Smooth muscle cell (in vitro differentiated cells): Measurements from ENCODE around the gene SIAH1. TPM values are rescaled to one million over a fixed set of nuclear protein-coding genes. Genes with fewer than 3 reads are reported as not detected.
A peak's percentile ranks its signal among the peaks of the same experiment; 100 is the strongest.

ENCODE experiments used
- DNase-seq: peaks from one replicate; lab custom pipeline; 2025; ENCODE audit not compliant: unreplicated experiment; lab: John Stamatoyannopoulos, UW
- H2AFZ ChIP-seq: fragments of 200-600 bp; sonication (generic); 2 replicates; pipeline ENCODE4 v1.6.0; 2016; ENCODE audit warnings: antibody characterized with exemption, low read depth, mild to moderate bottlenecking
- H3F3A ChIP-seq: fragments of 200-600 bp; sonication (generic); 2 replicates; pipeline ENCODE4 v1.6.0; 2017; ENCODE audit warnings: antibody characterized with exemption, low read depth
- H3K27ac ChIP-seq: fragments of 200-600 bp; sonication (generic); 2 replicates; pipeline ENCODE4 v1.5.1; 2016; ENCODE audit warnings: low read depth, mild to moderate bottlenecking
- H3K27me3 ChIP-seq: fragments of 200-600 bp; sonication (generic); 2 replicates; pipeline ENCODE4 v1.6.1; 2016; ENCODE audit warnings: low read depth, mild to moderate bottlenecking
- H3K36me3 ChIP-seq: fragments of 200-600 bp; sonication (generic); 2 replicates; pipeline ENCODE4 v1.5.1; 2016; ENCODE audit warnings: low read depth
- H3K4me1 ChIP-seq: fragments of 200-600 bp; sonication (generic); 2 replicates; pipeline ENCODE4 v1.5.1; 2016; ENCODE audit warnings: low read depth
- H3K4me2 ChIP-seq: fragments of 200-600 bp; sonication (generic); 2 replicates; pipeline ENCODE4 v1.6.0; 2016; ENCODE audit warnings: mild to moderate bottlenecking
- H3K4me3 ChIP-seq: fragments of 200-600 bp; sonication (generic); 2 replicates; pipeline ENCODE4 v1.5.1; 2016; ENCODE audit warnings: mild to moderate bottlenecking
- H3K79me2 ChIP-seq: fragments of 200-600 bp; sonication (generic); 2 replicates; pipeline ENCODE4 v1.6.0; 2016; ENCODE audit warnings: low read depth, mild to moderate bottlenecking
- H3K9ac ChIP-seq: fragments of 200-600 bp; sonication (generic); 2 replicates; pipeline ENCODE4 v1.6.0; 2016; ENCODE audit warnings: low read depth
- H3K9me3 ChIP-seq: fragments of 200-600 bp; sonication (generic); replicated peaks from 2 replicates; pipeline ENCODE4 v1.5.1; 2016; ENCODE audit warnings: low read depth
- H4K20me1 ChIP-seq: fragments of 200-600 bp; sonication (generic); 2 replicates; pipeline ENCODE4 v1.6.0; 2016; ENCODE audit warnings: low read depth
- CTCF ChIP-seq: fragments of 200-600 bp; sonication (generic); IDR thresholded peaks from 2 replicates; pipeline ENCODE4 v1.5.1; 2017; ENCODE audit warnings: borderline replicate concordance, mild to moderate bottlenecking, antibody characterized with exemption; ENCODE audit not compliant: insufficient read depth, poor library complexity, severe bottlenecking
- WGBS: methylation state at CpG from one replicate; pipeline ENCODE4 v1.1.7; 2016; ENCODE audit warnings: low lambda C conversion rate; 5-methylcytosine and 5-hydroxymethylcytosine counted together
- polyA plus RNA-seq: library from polyadenylated mRNA; unstranded; fragments of >200 nt; fragmentation: Nextera tagmentation; extraction: Ambion mirVana; gene quantifications from 2 replicates; pipeline ENCODE4 v1.2.1, GENCODE V29; 2016
- total RNA-seq: library from RNA; depleted of rRNA; stranded (reverse); fragments of >200 nt; gene quantifications from 2 replicates; pipeline ENCODE4 v1.2.3, GENCODE V29; 2014

Gene SIAH1
- total and polyA plus RNA-seq, 2 experiments from 2014 or later: 24.5 to 34.0 TPM

GRCh38 chr16:48413272-48413671 is 28.1 kb upstream of the SIAH1 start:
- no peak for DNase-seq
- no peak for TF ChIP-seq CTCF
- Histone ChIP-seq H4K20me1 (no peaks in the 10 kb centered on the region), H3F3A (no peaks in the 10 kb centered on the region), H3K9me3 (no peaks in the 10 kb centered on the region), H3K4me1 (no peaks in the 10 kb centered on the region), H3K36me3 (no peaks in the 10 kb centered on the region), H2AFZ (no peak overlapping the region), H3K27me3 (no peaks in the 10 kb centered on the region), H3K4me3 (no peak overlapping the region), H3K79me2 (no peaks in the 10 kb centered on the region), H3K27ac (no peak overlapping the region), H3K9ac (no peak overlapping the region), H3K4me2 (no peak overlapping the region)
- 98% methylated on average over 2 of the region's 2 CpGs for WGBS

- Histone ChIP-seq H3K9me3 (no peaks in the 10 kb centered on the region), H3K27me3 (no peaks in the 10 kb centered on the region), H3F3A (no peaks in the 10 kb centered on the region), H3K36me3 (no peaks in the 10 kb centered on the region), H2AFZ (no peak overlapping the region), H3K4me2 (peak overlapping the region; percentile 4), H3K4me1 (no peaks in the 10 kb centered on the region), H3K79me2 (no peaks in the 10 kb centered on the region), H3K27ac (peak overlapping the region; percentile 53), H3K9ac (no peak overlapping the region), H4K20me1 (no peaks in the 10 kb centered on the region), H3K4me3 (no peak overlapping the region)
- 32% methylated on average over 11 of the region's 12 CpGs for WGBS
- DNase-seq: no peak
- no peak for TF ChIP-seq CTCF
These were observed 24.8 kb upstream of the SIAH1 start for GRCh38 chr16:48409839-48410632.

- Histone ChIP-seq H3K79me2 (no peaks in the 10 kb centered on the region), H3K36me3 (no peaks in the 10 kb centered on the region), H3K4me1 (no peaks in the 10 kb centered on the region), H3K4me2 (no peak overlapping the region), H3K9ac (no peak overlapping the region), H3K9me3 (no peaks in the 10 kb centered on the region), H3F3A (no peaks in the 10 kb centered on the region), H3K27ac (peak overlapping the region; percentile 53), H3K4me3 (no peak overlapping the region), H3K27me3 (no peaks in the 10 kb centered on the region), H4K20me1 (no peaks in the 10 kb centered on the region), H2AFZ (no peak overlapping the region)
- DNase-seq: no peak
- 55% methylated on average over 7 of the region's 7 CpGs for WGBS
- no peak for TF ChIP-seq CTCF
These were observed 23.5 kb upstream of the SIAH1 start for GRCh38 chr16:48408688-48409087.

GRCh38 chr16:48405907-48406306 is 20.7 kb upstream of the SIAH1 start:
- no peak for TF ChIP-seq CTCF

More at GRCh38 chr16:48405907-48406306, 20.7 kb upstream of the SIAH1 start:
- Histone ChIP-seq H3K36me3 (no peaks in the 10 kb centered on the region), H3K9ac (no peak overlapping the region), H3K4me2 (no peak overlapping the region), H3K4me1 (no peaks in the 10 kb centered on the region), H3K79me2 (no peaks in the 10 kb centered on the region), H3K27ac (no peak overlapping the region), H4K20me1 (no peaks in the 10 kb centered on the region), H2AFZ (no peak overlapping the region), H3F3A (no peaks in the 10 kb centered on the region), H3K9me3 (no peaks in the 10 kb centered on the region), H3K4me3 (no peak overlapping the region), H3K27me3 (no peaks in the 10 kb centered on the region)
- DNase-seq: no peak
- 87% methylated on average over 4 of the region's 4 CpGs for WGBS
